ENCODE results near the gene PIH1D1.

PIH1D1 gene

DNA sequence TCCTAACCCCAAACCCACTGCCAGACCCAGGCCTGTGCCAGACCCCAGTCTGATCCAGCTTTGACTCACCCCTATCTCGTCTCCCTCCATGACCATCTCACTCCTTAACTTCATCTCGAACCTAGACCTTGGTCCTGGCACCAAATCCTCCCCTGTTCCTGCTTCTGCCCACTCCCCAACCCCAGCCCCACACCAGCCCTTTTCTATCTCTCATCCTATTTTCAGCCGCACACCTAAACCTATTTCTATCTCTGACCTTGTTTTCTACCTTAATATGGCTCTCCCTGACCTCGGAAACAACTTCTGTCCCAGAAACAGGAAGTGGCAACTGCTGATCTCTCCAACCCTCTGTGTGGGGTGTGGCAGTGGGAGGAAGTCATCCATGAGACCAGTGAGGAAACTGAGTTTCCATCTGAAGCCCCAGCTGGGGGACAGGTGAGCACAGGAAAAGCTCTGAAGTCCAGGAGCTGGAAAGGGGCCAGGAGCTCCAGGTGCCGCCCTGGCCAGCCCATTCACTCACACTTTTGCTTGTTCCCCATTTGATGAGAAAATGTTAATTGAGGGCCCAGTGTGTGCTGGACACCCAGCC lies 42.1 kb downstream of the PIH1D1 start:
- H3K4me3 ChIP-seq (ENCODE audit: low read length): no peak overlapping the region
- TF ChIP-seq, protein P1, sequence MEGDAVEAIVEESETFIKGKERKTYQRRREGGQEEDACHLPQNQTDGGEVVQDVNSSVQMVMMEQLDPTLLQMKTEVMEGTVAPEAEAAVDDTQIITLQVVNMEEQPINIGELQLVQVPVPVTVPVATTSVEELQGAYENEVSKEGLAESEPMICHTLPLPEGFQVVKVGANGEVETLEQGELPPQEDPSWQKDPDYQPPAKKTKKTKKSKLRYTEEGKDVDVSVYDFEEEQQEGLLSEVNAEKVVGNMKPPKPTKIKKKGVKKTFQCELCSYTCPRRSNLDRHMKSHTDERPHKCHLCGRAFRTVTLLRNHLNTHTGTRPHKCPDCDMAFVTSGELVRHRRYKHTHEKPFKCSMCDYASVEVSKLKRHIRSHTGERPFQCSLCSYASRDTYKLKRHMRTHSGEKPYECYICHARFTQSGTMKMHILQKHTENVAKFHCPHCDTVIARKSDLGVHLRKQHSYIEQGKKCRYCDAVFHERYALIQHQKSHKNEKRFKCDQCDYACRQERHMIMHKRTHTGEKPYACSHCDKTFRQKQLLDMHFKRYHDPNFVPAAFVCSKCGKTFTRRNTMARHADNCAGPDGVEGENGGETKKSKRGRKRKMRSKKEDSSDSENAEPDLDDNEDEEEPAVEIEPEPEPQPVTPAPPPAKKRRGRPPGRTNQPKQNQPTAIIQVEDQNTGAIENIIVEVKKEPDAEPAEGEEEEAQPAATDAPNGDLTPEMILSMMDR (IDR thresholded peaks at IDR 0.05; ENCODE audit: insufficient read depth, low read depth, low read length, missing control alignments): no peak
- no peak for DNase-seq (ENCODE audit: low read depth)

DNA sequence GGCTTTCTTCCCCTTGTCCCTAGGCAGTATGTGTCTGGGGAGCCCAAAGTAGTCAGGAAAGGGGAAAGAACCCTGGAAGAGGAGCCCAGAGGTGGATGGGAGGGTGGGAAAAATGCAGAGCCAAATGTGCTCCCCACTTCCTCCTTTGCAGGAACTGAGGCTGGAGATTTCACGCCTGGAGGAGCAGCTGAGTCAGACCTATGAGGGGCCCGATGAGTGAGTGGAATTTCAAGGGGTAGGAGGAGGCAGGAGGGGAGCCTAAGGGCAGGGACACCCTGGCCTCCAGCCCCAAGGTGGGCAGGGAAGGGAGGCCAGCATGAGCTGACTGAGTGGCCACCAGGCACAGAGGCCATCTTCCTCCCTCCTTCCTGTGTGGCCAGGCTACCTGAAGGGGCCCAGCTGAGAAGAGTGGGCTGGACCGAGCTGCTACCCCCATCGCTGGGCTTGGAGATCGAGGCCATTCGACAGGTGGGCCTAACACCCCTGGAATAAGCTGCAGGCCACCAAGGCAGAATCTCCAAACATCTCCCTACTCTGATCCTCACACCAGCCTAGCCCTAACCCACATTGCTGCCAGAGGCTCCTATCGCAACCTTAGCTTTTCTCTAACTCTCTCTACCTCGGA lies 42.7 kb downstream of the PIH1D1 start:
- TF ChIP-seq, protein P1 (IDR thresholded peaks at IDR 0.05; ENCODE audit: insufficient read depth, low read depth, low read length, missing control alignments): no peak
- DNase-seq (ENCODE audit: low read depth): peak; percentile 26
- no peak overlapping the region for H3K4me3 ChIP-seq (ENCODE audit: low read length)

DNA sequence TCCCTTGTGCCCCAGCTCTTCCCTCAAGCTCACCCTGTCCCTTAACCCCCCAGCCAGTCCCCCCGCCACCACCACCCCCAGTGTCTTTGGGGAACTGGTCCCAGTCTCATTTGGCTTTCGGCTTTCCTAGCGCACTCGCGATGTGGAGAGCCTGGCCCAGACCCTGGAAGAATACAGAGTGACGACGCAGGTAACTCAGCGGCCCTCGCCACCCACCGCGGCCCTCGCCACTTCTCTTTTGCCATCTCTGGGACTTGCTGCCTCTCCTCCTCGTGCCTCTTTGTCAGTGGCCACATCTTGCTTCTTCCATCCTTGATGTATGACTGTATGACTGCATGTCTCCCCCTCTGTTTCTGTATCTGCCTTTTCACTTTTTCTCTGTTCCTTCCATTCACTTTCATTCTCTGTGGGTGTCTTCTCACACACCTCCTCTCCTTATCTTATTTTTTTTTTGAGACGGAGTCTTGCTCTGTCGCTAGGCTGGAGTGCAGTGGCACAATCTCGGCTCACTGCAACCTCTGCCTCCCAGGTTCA lies 44.1 kb downstream of the PIH1D1 start:
- DNase-seq (ENCODE audit: low read depth): no peak
- no peak overlapping the region for H3K4me3 ChIP-seq (ENCODE audit: low read length)
- TF ChIP-seq, protein P1 (IDR thresholded peaks at IDR 0.05; ENCODE audit: insufficient read depth, low read depth, low read length, missing control alignments): no peak

DNA sequence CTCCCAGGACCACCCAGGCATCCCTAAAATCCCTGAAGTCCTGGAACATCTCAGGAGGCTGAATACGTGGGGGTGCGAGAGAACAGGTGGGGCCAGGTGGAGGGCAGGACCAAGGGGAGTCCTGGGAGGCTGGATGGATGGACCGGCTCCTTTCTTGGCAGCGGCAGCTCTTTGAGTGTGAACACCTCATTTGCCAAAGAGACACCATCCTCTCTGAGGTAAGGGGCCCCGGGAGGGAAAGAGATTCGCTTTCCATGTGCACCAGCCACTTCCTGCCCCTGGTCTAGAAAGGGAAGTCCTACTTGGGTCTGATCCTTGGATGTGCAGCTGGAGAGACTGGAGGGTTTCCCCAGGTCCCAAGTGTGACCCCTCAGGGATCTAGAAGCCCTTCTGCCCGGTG lies 44.5 kb downstream of the PIH1D1 start:
- no peak overlapping the region for H3K4me3 ChIP-seq (ENCODE audit: low read length)
- no peak for DNase-seq (ENCODE audit: low read depth)
- TF ChIP-seq, protein P1 (IDR thresholded peaks at IDR 0.05; ENCODE audit: insufficient read depth, low read depth, low read length, missing control alignments): no peak

DNA sequence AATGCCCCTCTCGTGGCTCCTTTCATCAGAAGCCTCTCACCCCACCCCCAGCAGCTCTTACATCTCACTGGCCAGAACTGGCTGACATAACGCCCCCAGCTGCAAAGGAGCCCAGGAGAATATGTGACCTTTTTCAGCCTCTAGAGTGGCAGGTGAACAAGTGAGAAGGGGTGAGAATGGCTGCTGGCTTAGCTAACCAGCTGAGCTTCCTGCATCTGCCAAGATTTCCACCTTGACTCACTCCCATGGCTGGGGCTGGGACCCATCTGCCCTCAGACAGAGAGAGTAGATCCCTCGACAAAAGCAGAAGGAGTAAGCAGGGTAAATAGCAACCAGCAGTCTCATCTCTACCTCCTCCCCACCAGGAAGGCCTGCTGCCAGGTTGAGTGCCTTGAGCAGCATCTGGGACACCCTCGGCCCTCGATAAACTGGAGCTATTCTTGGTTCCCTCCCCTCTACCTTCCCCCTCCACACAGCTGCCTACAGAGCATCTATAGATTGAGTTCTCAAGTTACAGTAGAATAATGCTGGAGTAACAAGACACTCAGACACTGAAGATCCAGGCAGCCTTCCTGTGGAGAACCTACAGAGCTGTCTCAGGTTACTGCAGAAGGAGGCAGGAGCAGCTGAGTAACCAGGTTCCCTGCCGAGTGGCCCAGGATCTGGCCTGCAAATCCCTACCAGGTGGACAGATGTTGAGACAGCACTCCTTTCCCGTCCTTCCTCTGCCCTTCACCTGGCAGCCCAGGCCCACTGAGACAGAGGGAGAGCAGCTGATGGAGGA lies 48.0 kb downstream of the PIH1D1 start:
- TF ChIP-seq, protein P1 (IDR thresholded peaks at IDR 0.05; ENCODE audit: insufficient read depth, low read depth, low read length, missing control alignments): no peak
- H3K4me3 ChIP-seq (ENCODE audit: low read length): no peak overlapping the region
- DNase-seq (ENCODE audit: low read depth): no peak

DNA sequence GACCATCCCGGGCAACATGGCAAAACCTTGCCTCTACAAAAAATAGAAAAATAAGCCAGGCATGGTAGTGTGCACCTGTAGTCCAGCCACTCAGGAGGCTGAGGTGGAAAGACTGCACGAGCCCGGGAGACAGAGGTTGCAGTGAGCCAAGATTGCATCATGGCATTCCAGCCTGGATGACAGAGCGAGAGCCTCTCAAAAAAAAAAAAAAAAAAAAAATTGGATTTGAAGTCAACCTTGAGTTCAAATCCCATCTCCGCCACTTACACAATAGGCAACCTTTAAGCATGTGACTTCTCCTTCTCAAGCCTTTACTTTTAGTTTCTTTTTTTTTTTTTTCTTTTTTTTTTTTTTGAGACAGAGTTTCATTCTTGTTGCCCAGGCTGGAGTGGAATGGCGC lies 51.6 kb downstream of the PIH1D1 start:
- DNase-seq (ENCODE audit: low read depth): peak; percentile 45
- TF ChIP-seq, protein P1 (IDR thresholded peaks at IDR 0.05; ENCODE audit: insufficient read depth, low read depth, low read length, missing control alignments): no peak
- no peak overlapping the region for H3K4me3 ChIP-seq (ENCODE audit: low read length)
